Lung (tissue), 12 donors: ENCODE data around the gene HS6ST2. TPM values are rescaled to one million over a fixed set of nuclear protein-coding genes. Genes with fewer than 3 reads are reported as not detected.

Source experiments
- ATAC-seq: fragments of 200-7000 bp; cut with Tn5 transposase; one replicate; pipeline ENCODE4 v1.9.1; 2020; ENCODE audit warnings: moderate number of reproducible peaks; ENCODE audit not compliant: insufficient read depth, low FRiP score
- DNase-seq, 3 donors: peaks; one replicate each; pipeline ENCODE4 v3.0.0-alpha.2; 2013 to 2017
- H3K27ac ChIP-seq, 2 donors: one replicate each; pipeline ENCODE4 v1.5.1; 2013; ENCODE audit warnings: mild to moderate bottlenecking in 2 of 2, moderate library complexity in 2 of 2, control low read depth in 1 of 2, inconsistent platforms in 1 of 2, low read depth in 1 of 2, low read length in 1 of 2
- H3K27me3 ChIP-seq, 3 donors: one replicate each; pipeline ENCODE4 v1.5.1; 2013; ENCODE audit warnings: low read length in 2 of 3; ENCODE audit not compliant: control insufficient read depth in 3 of 3, insufficient read depth in 3 of 3
- H3K36me3 ChIP-seq, 4 donors: one replicate each; pipeline ENCODE4 v1.5.1; 2013; ENCODE audit warnings: low read length in 4 of 4, mild to moderate bottlenecking in 1 of 4, moderate library complexity in 1 of 4; ENCODE audit not compliant: control insufficient read depth in 4 of 4, insufficient read depth in 4 of 4
- H3K4me1 ChIP-seq, 5 donors: one replicate each; pipeline ENCODE4 v1.5.1; 2013; ENCODE audit warnings: low read length in 5 of 5, mild to moderate bottlenecking in 2 of 5, moderate library complexity in 1 of 5; ENCODE audit not compliant: control insufficient read depth in 5 of 5, insufficient read depth in 5 of 5
- H3K4me3 ChIP-seq: one replicate; pipeline ENCODE4 v1.5.1; 2013; ENCODE audit warnings: mild to moderate bottlenecking, control low read depth, moderate library complexity
- H3K9ac ChIP-seq, 2 donors: one replicate each; pipeline ENCODE4 v1.5.1; 2013; ENCODE audit warnings: low read length in 2 of 2, control low read depth in 1 of 2; ENCODE audit not compliant: insufficient read depth in 1 of 2
- H3K9me3 ChIP-seq, 4 donors: one replicate each; pipeline ENCODE4 v1.5.1; 2013; ENCODE audit warnings: low read length in 3 of 4, mild to moderate bottlenecking in 1 of 4, moderate library complexity in 1 of 4; ENCODE audit not compliant: control insufficient read depth in 4 of 4, insufficient read depth in 3 of 4
- CTCF ChIP-seq: IDR thresholded peaks from 2 replicates; pipeline ENCODE4 v1.5.1; 2012; ENCODE audit warnings: mild to moderate bottlenecking; ENCODE audit errors: control extremely low read depth, extremely low read depth
- WGBS, 2 donors: extraction: QIAGEN DNeasy Blood & Tissue Kit; methylation state at CpG; one replicate each; pipeline ENCODE4 v1.1.7; 2013; 5-methylcytosine and 5-hydroxymethylcytosine counted together
- polyA plus RNA-seq, 2 donors: library from polyadenylated mRNA; stranded (reverse); fragments of 200-250 nt; gene quantifications; one replicate each; pipeline ENCODE4 v1.2.1, GENCODE V29; 2013
- total RNA-seq, 2 donors: library from RNA; depleted of rRNA in 1 of 2; stranded (reverse); fragments of >200 nt in 1 of 2; gene quantifications; one replicate each; pipeline ENCODE4 v1.2.1, GENCODE V29; 2014 to 2021
- donor health status: control.
- donor health status: control.
- donor health status: Bipolar disorder and iron deficiency.
- donor health status: healthy.
- donor health status: DM: yes; HTN: yes; CAD: no.

HS6ST2 gene
- total and polyA plus RNA-seq, 4 donors: 0.28 to 14.3 (median 2.2) TPM

- H3K9me3 ChIP-seq: no peaks in the 10 kb centered on the region
- no peaks in the 10 kb centered on the region for H3K4me1 ChIP-seq
- H3K9ac ChIP-seq: no peak overlapping the region
- no peak for TF ChIP-seq CTCF
- no peak overlapping the region for H3K4me3 ChIP-seq
- peaks cover 4 to 21% (median 7%) of the 10 kb centered on the region in 3 donors for H3K27me3 ChIP-seq
- DNase-seq: no peak
- no peaks in the 10 kb centered on the region for H3K36me3 ChIP-seq
- no peak overlapping the region for H3K27ac ChIP-seq
- no peak for ATAC-seq
- WGBS, 2 donors: 51 to 56% methylated on average over 2 of the region's 2 CpGs
These were observed 125.1 kb downstream of the HS6ST2 start for GRCh38 chrX:132833373-132833772.

- DNase-seq (no peak), ATAC-seq (no peak)
- peaks cover 4 to 29% (median 8%) of the 10 kb centered on the region in 3 donors for H3K27me3 ChIP-seq
- H3K36me3 ChIP-seq: no peaks in the 10 kb centered on the region
- no peaks in the 10 kb centered on the region for H3K9me3 ChIP-seq
- no peaks in the 10 kb centered on the region for H3K4me1 ChIP-seq
- no peak overlapping the region for H3K9ac ChIP-seq
- H3K4me3 ChIP-seq: no peak overlapping the region
- H3K27ac ChIP-seq: no peak overlapping the region
- 57 to 77% methylated on average over 8 of the region's 8 CpGs for WGBS, 2 donors
- no peak for TF ChIP-seq CTCF
These were observed 127.0 kb downstream of the HS6ST2 start for GRCh38 chrX:132831336-132831973.

GRCh38 chrX:132822634-132823012, 135.8 kb downstream of the HS6ST2 start:
- H3K36me3 ChIP-seq: no peaks in the 10 kb centered on the region
- DNase-seq: peak in 1 of 3 donors; percentile 28
- no peaks in the 10 kb centered on the region for H3K4me1 ChIP-seq
- H3K27me3 ChIP-seq: peaks cover under 1 to 17% (median 3%) of the 10 kb centered on the region in 3 donors
- ATAC-seq: no peak
- no peak overlapping the region for H3K27ac ChIP-seq
- no peak for TF ChIP-seq CTCF
- H3K9ac ChIP-seq: no peak overlapping the region
- no peaks in the 10 kb centered on the region for H3K9me3 ChIP-seq
- whole genome bisulfite sequencing, 2 donors: 43 to 45% methylated on average over 2 of the region's 2 CpGs
- no peak overlapping the region for H3K4me3 ChIP-seq
